HL-60 (cell line): ENCODE results near the gene TEX28.
"Not testable (repeated sequence)": the region's sequence is repeated elsewhere in the genome, so short reads cannot be mapped to it uniquely, and the experiment has no call there.

Experiments used
- DNase-seq, 2 experiments: peaks; one replicate each; pipeline ENCODE4 v3.0.0-alpha.2; 2010 to 2020; ENCODE audit warnings: low read depth in 1 of 2, low spot score in 1 of 2
- H3K27ac ChIP-seq: fragments of 250-450 bp; sonication (Bioruptor Pico); replicated peaks from 2 replicates; pipeline ENCODE4 v1.5.1; 2020; ENCODE audit warnings: mild to moderate bottlenecking, moderate library complexity
- H3K27me3 ChIP-seq: fragments of 250-450 bp; sonication (Bioruptor Pico); 2 replicates; pipeline ENCODE4 v1.5.1; 2021; ENCODE audit warnings: mild to moderate bottlenecking, moderate library complexity; ENCODE audit not compliant: insufficient read depth, poor library complexity, severe bottlenecking
- H3K4me3 ChIP-seq: replicated peaks from 2 replicates; pipeline ENCODE4 v1.5.1; 2011; ENCODE audit warnings: mild to moderate bottlenecking, control low read depth, low read length; ENCODE audit not compliant: insufficient read depth
- CTCF ChIP-seq: IDR thresholded peaks from one replicate; pipeline ENCODE4 v1.5.1; 2011; ENCODE audit warnings: low read length, control low read depth, inconsistent platforms; ENCODE audit not compliant: insufficient read depth
- GABPA ChIP-seq: IDR thresholded peaks from 2 replicates; pipeline ENCODE4 v1.6.1; 2012; ENCODE audit warnings: low read depth
- POLR2AphosphoS5 ChIP-seq: IDR thresholded peaks from 2 replicates; pipeline ENCODE4 v1.6.1; 2012; ENCODE audit warnings: low read depth
- REST ChIP-seq: IDR thresholded peaks from 2 replicates; pipeline ENCODE4 v1.6.1; 2012; ENCODE audit warnings: low read depth; ENCODE audit not compliant: insufficient replicate concordance
- SPI1 ChIP-seq: IDR thresholded peaks from 2 replicates; pipeline ENCODE4 v1.6.1; 2012; ENCODE audit warnings: low read depth, mild to moderate bottlenecking, borderline replicate concordance

Gene TEX28

GRCh38 chrX:154305541-154306205, 10.7 kb upstream of the TEX28 start:
- no peak overlapping the region for H3K4me3 ChIP-seq
- no peak overlapping the region for H3K27ac ChIP-seq
- no peaks in the 10 kb centered on the region for H3K27me3 ChIP-seq
- TF ChIP-seq REST (no peak), CTCF (no peak), SPI1 (no peak), GABPA (no peak), POLR2AphosphoS5 (no peak)
- DNase-seq = no peak

GRCh38 chrX:154304846-154305245, 9.9 kb upstream of the TEX28 start:
- no peak for DNase-seq
- no peak overlapping the region for H3K27ac ChIP-seq
- no peak overlapping the region for H3K4me3 ChIP-seq
- no peaks in the 10 kb centered on the region for H3K27me3 ChIP-seq
- TF ChIP-seq CTCF = no peak
- no peak for TF ChIP-seq POLR2AphosphoS5
- TF ChIP-seq GABPA = no peak
- no peak for TF ChIP-seq REST
- TF ChIP-seq SPI1 = no peak

- H3K27ac ChIP-seq = no peak overlapping the region
- DNase-seq = no peak
- TF ChIP-seq REST (no peak), GABPA (no peak), CTCF (no peak), POLR2AphosphoS5 (no peak), SPI1 (no peak)
- no peak overlapping the region for H3K4me3 ChIP-seq
- H3K27me3 ChIP-seq = no peaks in the 10 kb centered on the region
Observed at GRCh38 chrX:154303476-154303875, 8.6 kb upstream of the TEX28 start.

- H3K27me3 ChIP-seq, DNase-seq, H3K27ac ChIP-seq, H3K4me3 ChIP-seq: not testable (repeated sequence)
Observed at GRCh38 chrX:154302998-154303397, 8.1 kb upstream of the TEX28 start.
